GM10248 (cell line): ENCODE results near the gene USP27X.
A peak's percentile ranks its signal among the peaks of the same experiment; 100 is the strongest.

Experiments
- CTCF ChIA-PET: fragments of 300-600 bp; sonication (Branson Sonifier 250); formaldehyde crosslinking; extraction: SDS; loops from one replicate; lab custom pipeline; 2021; ENCODE audit warnings: antibody characterized with exemption; lab: Yijun Ruan, JAX
- POLR2A ChIA-PET: fragments of 350-650 bp; sonication (Branson Sonifier 250); formaldehyde crosslinking; extraction: SDS; loops from one replicate; lab custom pipeline; 2020; ENCODE audit warnings: antibody characterized with exemption; lab: Yijun Ruan, JAX
- DNase-seq: peaks from one replicate; pipeline ENCODE4 v3.0.0; 2012; ENCODE audit errors: extremely low spot score
- CTCF ChIP-seq: IDR thresholded peaks from 2 replicates; pipeline ENCODE4 v1.5.1; 2012; ENCODE audit warnings: mild to moderate bottlenecking, low read depth; ENCODE audit errors: extremely low read depth, missing control alignments, control extremely low read depth

Gene USP27X

GRCh38 chrX:49901048-49901447, 21.8 kb downstream of the USP27X start:
- TF ChIP-seq CTCF: no peak
- CTCF ChIA-PET: no interaction called here

GRCh38 chrX:49910344-49910743, 31.1 kb downstream of the USP27X start:
- ChIA-PET POLR2A (no interaction called here), CTCF (interaction anchor here (1.6 kb wide), 1 partner anchor 26 kb away, joined by 3 read pairs; no protein-coding TSS in a partner anchor)
- TF ChIP-seq CTCF: no peak
- no peak for DNase-seq

More at GRCh38 chrX:49901048-49901447, 21.8 kb downstream of the USP27X start:
- POLR2A ChIA-PET: no interaction called here
- no peak for DNase-seq

- TF ChIP-seq CTCF: no peak
- ChIA-PET POLR2A (no interaction called here), CTCF (interaction anchor here (1.6 to 2.3 kb wide), 2 partner anchors 10 to 28 kb away, joined by 5 to 8 read pairs; partner anchors contain the start of gene CLCN5)
- DNase-seq: no peak
Measured at GRCh38 chrX:49912086-49912485, 32.8 kb downstream of the USP27X start.

- no peak for TF ChIP-seq CTCF
- no peak for DNase-seq
- POLR2A ChIA-PET: no interaction called here
- CTCF ChIA-PET: interaction anchor here (2.3 kb wide), 1 partner anchor 9 kb away, joined by 8 read pairs; the partner anchor contains the start of gene CLCN5
Measured at GRCh38 chrX:49912861-49913260, 33.6 kb downstream of the USP27X start.

GRCh38 chrX:49915361-49916222, 36.3 kb downstream of the USP27X start:
- POLR2A ChIA-PET: no interaction called here
- CTCF ChIA-PET: interaction anchor here (0.5 to 1.9 kb wide), 7 partner anchors 9 to 532 kb away, joined by 3 to 10 read pairs (median 3); no protein-coding TSS in a partner anchor
- DNase-seq: peak; percentile 33
- TF ChIP-seq CTCF: peak; percentile 75

GRCh38 chrX:49919617-49920016, 40.3 kb downstream of the USP27X start:
- ChIA-PET CTCF (interaction anchor here (1.1 to 4.9 kb wide), 11 partner anchors 9 to 1288 kb away, joined by 3 to 28 read pairs (median 3); no protein-coding TSS in a partner anchor), POLR2A (no interaction called here)
- DNase-seq: peak; percentile 23
- TF ChIP-seq CTCF: peak; percentile 58
